Astrocyte (in vitro differentiated cells and primary cell): ENCODE measurements around the gene IPO11.

Source experiments
- EZH2 ChIP-seq: IDR thresholded peaks from 2 replicates; pipeline ENCODE4 v1.6.1; 2012; ENCODE audit warnings: mild to moderate bottlenecking, low read length, inconsistent platforms; ENCODE audit not compliant: insufficient read depth
- TF ChIP-seq, protein P1 (sequence below): IDR thresholded peaks from 2 replicates; pipeline ENCODE4 v1.5.1; 2011; ENCODE audit warnings: low read depth, mild to moderate bottlenecking, inconsistent platforms, low read length, moderate library complexity; ENCODE audit not compliant: insufficient read depth

GRCh38 chr5:62588668-62589067 lies 176.1 kb downstream of the IPO11 start:
- TF ChIP-seq, protein P1, sequence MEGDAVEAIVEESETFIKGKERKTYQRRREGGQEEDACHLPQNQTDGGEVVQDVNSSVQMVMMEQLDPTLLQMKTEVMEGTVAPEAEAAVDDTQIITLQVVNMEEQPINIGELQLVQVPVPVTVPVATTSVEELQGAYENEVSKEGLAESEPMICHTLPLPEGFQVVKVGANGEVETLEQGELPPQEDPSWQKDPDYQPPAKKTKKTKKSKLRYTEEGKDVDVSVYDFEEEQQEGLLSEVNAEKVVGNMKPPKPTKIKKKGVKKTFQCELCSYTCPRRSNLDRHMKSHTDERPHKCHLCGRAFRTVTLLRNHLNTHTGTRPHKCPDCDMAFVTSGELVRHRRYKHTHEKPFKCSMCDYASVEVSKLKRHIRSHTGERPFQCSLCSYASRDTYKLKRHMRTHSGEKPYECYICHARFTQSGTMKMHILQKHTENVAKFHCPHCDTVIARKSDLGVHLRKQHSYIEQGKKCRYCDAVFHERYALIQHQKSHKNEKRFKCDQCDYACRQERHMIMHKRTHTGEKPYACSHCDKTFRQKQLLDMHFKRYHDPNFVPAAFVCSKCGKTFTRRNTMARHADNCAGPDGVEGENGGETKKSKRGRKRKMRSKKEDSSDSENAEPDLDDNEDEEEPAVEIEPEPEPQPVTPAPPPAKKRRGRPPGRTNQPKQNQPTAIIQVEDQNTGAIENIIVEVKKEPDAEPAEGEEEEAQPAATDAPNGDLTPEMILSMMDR: no peak
- no peak for TF ChIP-seq EZH2
